HEK293 (cell line): Measurements from ENCODE around the gene SLC10A1.
A peak's percentile ranks its signal among the peaks of the same experiment; 100 is the strongest.

ENCODE experiments used
- CTCF ChIA-PET: fragments of 350-600 bp; formaldehyde crosslinking; extraction: SDS; loops from one replicate; lab custom pipeline; 2021; ENCODE audit warnings: antibody characterized with exemption; lab: Yijun Ruan, JAX
- POLR2A ChIA-PET: fragments of 300-600 bp; formaldehyde crosslinking; extraction: SDS; loops from one replicate; lab custom pipeline; 2020; ENCODE audit warnings: antibody characterized with exemption, inconsistent platforms; lab: Yijun Ruan, JAX
- H3K27ac ChIP-seq: fragments of 200-500 bp; sonication (Bioruptor generic); 2 replicates; pipeline ENCODE4 v1.5.1; 2014; ENCODE audit warnings: low read depth, low read length, control low read depth, inconsistent platforms; ENCODE audit errors: extremely low read depth
- H3K36me3 ChIP-seq, 2 experiments: fragments of 200-500 bp in 1 of 2; sonication (Bioruptor generic) in 1 of 2; 1 replicate in 1 of 2; 2 replicates in 1 of 2; pipeline ENCODE4 v1.5.1; 2014 to 2017; ENCODE audit warnings: inconsistent platforms in 2 of 2, low read length in 2 of 2; ENCODE audit not compliant: control insufficient read depth in 2 of 2, insufficient read depth in 1 of 2
- H3K4me1 ChIP-seq: fragments of 200-500 bp; sonication (Bioruptor generic); 2 replicates; pipeline ENCODE4 v1.5.1; 2014; ENCODE audit warnings: mild to moderate bottlenecking, low read length, inconsistent platforms; ENCODE audit not compliant: control insufficient read depth, insufficient read depth
- H3K4me3 ChIP-seq: 2 replicates; pipeline ENCODE4 v1.5.1; 2011; ENCODE audit warnings: low read depth, mild to moderate bottlenecking, control low read depth, low read length, moderate library complexity
- H3K9me3 ChIP-seq: fragments of 200-500 bp; sonication (Bioruptor generic); 2 replicates; pipeline ENCODE4 v1.5.1; 2014; ENCODE audit warnings: low read depth, low read length, inconsistent platforms; ENCODE audit not compliant: control insufficient read depth, insufficient read depth
- PRDM1 ChIP-seq: fragments of 450-650 bp; formaldehyde crosslinking; IDR thresholded peaks from 2 replicates; pipeline ENCODE4; 2016; ENCODE audit warnings: missing biosample characterization, missing genetic modification characterization
- ZBTB21 ChIP-seq: fragments of 450-650 bp; formaldehyde crosslinking; IDR thresholded peaks from 2 replicates; pipeline ENCODE4 v1.5.1; 2017; ENCODE audit warnings: missing biosample characterization, missing genetic modification characterization
- ZIC2 ChIP-seq: fragments of 450-650 bp; formaldehyde crosslinking; IDR thresholded peaks from 2 replicates; pipeline ENCODE4 v1.5.1; 2016; ENCODE audit warnings: missing biosample characterization, missing genetic modification characterization
- ZNF174 ChIP-seq: fragments of 450-650 bp; formaldehyde crosslinking; IDR thresholded peaks from 2 replicates; pipeline ENCODE4 v1.5.0; 2017; ENCODE audit warnings: missing biosample characterization, mild to moderate bottlenecking, missing genetic modification characterization
- ZNF248 ChIP-seq: fragments of 450-650 bp; formaldehyde crosslinking; IDR thresholded peaks from 2 replicates; pipeline ENCODE4 v1.5.1; 2017; ENCODE audit warnings: missing biosample characterization, missing genetic modification characterization
- ZNF529 ChIP-seq: fragments of 450-650 bp; formaldehyde crosslinking; IDR thresholded peaks from 2 replicates; pipeline ENCODE4 v1.5.1; 2017; ENCODE audit warnings: missing genetic modification characterization, missing biosample characterization; ENCODE audit not compliant: insufficient replicate concordance
- ZNF629 ChIP-seq: fragments of 450-650 bp; formaldehyde crosslinking; IDR thresholded peaks from 2 replicates; pipeline ENCODE4 v1.5.1; 2017; ENCODE audit warnings: missing biosample characterization, missing genetic modification characterization
- ZNF660 ChIP-seq: fragments of 450-650 bp; IDR thresholded peaks from 2 replicates; pipeline ENCODE4 v1.5.1; 2018; ENCODE audit warnings: missing biosample characterization, mild to moderate bottlenecking, missing genetic modification characterization
- ZNF76 ChIP-seq: fragments of 450-650 bp; formaldehyde crosslinking; IDR thresholded peaks from 2 replicates; pipeline ENCODE4; 2016; ENCODE audit warnings: low read depth, missing biosample characterization, missing genetic modification characterization, borderline replicate concordance
- ZNF777 ChIP-seq: fragments of 450-650 bp; formaldehyde crosslinking; IDR thresholded peaks from 2 replicates; pipeline ENCODE4 v1.5.1; 2017; ENCODE audit warnings: missing biosample characterization, missing genetic modification characterization, borderline replicate concordance
- ZNF785 ChIP-seq: fragments of 450-650 bp; formaldehyde crosslinking; IDR thresholded peaks from 2 replicates; pipeline ENCODE4 v1.5.1; 2016; ENCODE audit warnings: missing biosample characterization, missing genetic modification characterization
- ZNF837 ChIP-seq: fragments of 450-650 bp; formaldehyde crosslinking; IDR thresholded peaks from 2 replicates; pipeline ENCODE4 v1.5.1; 2016; ENCODE audit warnings: missing biosample characterization, missing genetic modification characterization
- ZNF843 ChIP-seq: fragments of 450-650 bp; formaldehyde crosslinking; IDR thresholded peaks from 2 replicates; pipeline ENCODE4 v1.5.1; 2016; ENCODE audit warnings: missing biosample characterization, missing genetic modification characterization
- TF ChIP-seq, protein P1 (sequence below): fragments of 450-650 bp; formaldehyde crosslinking; IDR thresholded peaks from 2 replicates; pipeline ENCODE4 v1.5.1; 2016; ENCODE audit warnings: missing biosample characterization, missing genetic modification characterization
- TF ChIP-seq, protein P2 (sequence below): fragments of 450-650 bp; formaldehyde crosslinking; IDR thresholded peaks from 2 replicates; pipeline ENCODE4 v1.5.1; 2016; ENCODE audit warnings: missing biosample characterization, missing genetic modification characterization
- TF ChIP-seq, protein P3 (sequence below): fragments of 450-650 bp; formaldehyde crosslinking; IDR thresholded peaks from 2 replicates; pipeline ENCODE4 v1.5.1; 2016; ENCODE audit warnings: missing biosample characterization, missing genetic modification characterization
- TF ChIP-seq, protein P4 (sequence below): fragments of 450-650 bp; formaldehyde crosslinking; IDR thresholded peaks from 2 replicates; pipeline ENCODE4 v1.5.1; 2016; ENCODE audit warnings: missing biosample characterization, missing genetic modification characterization
- TF ChIP-seq, protein P5 (sequence below): fragments of 450-650 bp; formaldehyde crosslinking; IDR thresholded peaks from 2 replicates; pipeline ENCODE4 v1.5.1; 2016; ENCODE audit warnings: missing biosample characterization, missing genetic modification characterization
- TF ChIP-seq, protein P6 (sequence below): fragments of 450-650 bp; formaldehyde crosslinking; IDR thresholded peaks from 2 replicates; pipeline ENCODE4 v1.5.1; 2016; ENCODE audit warnings: missing biosample characterization, missing genetic modification characterization
- TF ChIP-seq, protein P7 (sequence below): fragments of 450-650 bp; formaldehyde crosslinking; IDR thresholded peaks from 2 replicates; pipeline ENCODE4 v1.5.1; 2016; ENCODE audit warnings: missing biosample characterization, missing genetic modification characterization, low read depth

SLC10A1 gene

DNA sequence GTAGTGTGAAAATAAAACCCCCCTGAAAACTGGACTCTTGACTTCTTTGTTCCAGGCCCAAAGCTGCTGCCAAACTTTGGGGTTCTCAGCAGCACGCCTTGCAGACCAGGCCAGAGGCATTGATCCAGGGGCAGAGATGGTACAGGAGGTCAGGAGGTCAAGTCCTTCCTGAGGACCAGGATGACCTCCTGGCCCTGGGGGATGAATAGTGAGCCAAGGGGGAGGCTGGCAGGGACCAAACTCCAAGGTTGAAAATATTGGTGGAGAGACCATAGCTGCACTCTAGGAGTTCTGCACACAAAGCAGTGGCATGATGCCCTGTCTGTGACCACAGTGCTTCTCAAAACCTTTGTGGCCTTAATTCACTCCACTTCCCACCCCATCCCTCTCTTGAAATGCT, 12.1 kb downstream of the SLC10A1 start (continued):
- TF ChIP-seq, protein P1, sequence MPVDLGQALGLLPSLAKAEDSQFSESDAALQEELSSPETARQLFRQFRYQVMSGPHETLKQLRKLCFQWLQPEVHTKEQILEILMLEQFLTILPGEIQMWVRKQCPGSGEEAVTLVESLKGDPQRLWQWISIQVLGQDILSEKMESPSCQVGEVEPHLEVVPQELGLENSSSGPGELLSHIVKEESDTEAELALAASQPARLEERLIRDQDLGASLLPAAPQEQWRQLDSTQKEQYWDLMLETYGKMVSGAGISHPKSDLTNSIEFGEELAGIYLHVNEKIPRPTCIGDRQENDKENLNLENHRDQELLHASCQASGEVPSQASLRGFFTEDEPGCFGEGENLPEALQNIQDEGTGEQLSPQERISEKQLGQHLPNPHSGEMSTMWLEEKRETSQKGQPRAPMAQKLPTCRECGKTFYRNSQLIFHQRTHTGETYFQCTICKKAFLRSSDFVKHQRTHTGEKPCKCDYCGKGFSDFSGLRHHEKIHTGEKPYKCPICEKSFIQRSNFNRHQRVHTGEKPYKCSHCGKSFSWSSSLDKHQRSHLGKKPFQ: no peak
- TF ChIP-seq ZNF660: no peak
- no peak for TF ChIP-seq ZBTB21 (tag by site-specific recombination)
- TF ChIP-seq, protein P2, sequence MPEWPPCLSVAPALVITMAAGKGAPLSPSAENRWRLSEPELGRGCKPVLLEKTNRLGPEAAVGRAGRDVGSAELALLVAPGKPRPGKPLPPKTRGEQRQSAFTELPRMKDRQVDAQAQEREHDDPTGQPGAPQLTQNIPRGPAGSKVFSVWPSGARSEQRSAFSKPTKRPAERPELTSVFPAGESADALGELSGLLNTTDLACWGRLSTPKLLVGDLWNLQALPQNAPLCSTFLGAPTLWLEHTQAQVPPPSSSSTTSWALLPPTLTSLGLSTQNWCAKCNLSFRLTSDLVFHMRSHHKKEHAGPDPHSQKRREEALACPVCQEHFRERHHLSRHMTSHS (tag by site-specific recombination): no peak

DNA sequence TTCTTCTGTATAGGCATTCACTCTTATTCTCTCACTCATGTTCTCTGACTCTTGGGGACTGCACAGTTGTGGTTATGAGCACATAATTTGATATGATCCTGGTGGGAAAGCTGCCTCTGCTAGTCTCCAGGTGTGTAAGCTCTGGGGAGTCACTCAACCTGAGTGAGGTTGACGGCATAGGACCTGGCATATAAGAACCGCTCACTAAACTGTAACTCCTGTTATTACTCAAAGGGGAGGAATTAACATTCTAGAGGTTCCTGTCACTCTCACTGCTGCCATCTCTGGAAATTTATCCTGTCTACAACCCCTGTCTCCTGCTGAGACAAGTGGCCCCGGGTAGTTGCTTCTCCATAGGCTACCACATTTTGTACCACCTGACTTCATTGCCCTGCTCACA, 16.1 kb downstream of the SLC10A1 start:
- Histone ChIP-seq H3K27ac (no peak overlapping the region), H3K4me1 (no peaks in the 10 kb centered on the region), H3K9me3 (no peaks in the 10 kb centered on the region), H3K4me3 (no peak overlapping the region), H3K36me3 (peaks cover 6 to 61% of the 10 kb centered on the region in 2 experiments)
- no peak for TF ChIP-seq ZNF837
- TF ChIP-seq ZNF76 (tag by site-specific recombination): no peak
- peak; percentile 27; the same call in 1 of the 2 replicates for TF ChIP-seq ZIC2 (tag by site-specific recombination)
- CTCF ChIA-PET: no interaction called here
- POLR2A ChIA-PET: interaction anchor here (2.0 kb wide), 1 partner anchor 14 kb away, joined by 7 read pairs; the partner anchor contains the start of gene SRSF5

DNA sequence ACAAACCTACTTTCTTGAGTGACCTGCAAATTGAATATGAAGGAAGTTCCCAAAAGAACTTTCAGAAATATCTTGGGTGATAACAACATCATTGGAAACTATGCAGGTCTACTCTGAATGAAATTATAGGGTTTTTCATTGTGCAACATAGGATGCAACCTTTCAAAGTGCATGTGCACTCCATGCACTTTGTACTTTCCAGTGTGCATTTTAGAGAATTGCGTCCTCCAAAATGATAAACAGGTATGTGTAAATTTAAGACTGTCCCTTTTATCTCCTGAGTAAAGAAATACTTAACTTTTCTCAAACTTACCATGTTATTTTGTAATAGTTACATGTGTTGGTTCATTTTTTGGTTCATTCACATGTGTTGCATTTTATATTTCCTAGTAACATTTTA, 16.9 kb downstream of the SLC10A1 start:
- H3K4me1 ChIP-seq: no peaks in the 10 kb centered on the region
- H3K27ac ChIP-seq: no peak overlapping the region
- ChIA-PET POLR2A (interaction anchor here (2.0 kb wide), 1 partner anchor 13 kb away, joined by 7 read pairs; the partner anchor contains the start of gene SRSF5), CTCF (interaction anchor here (0.6 kb wide), 1 partner anchor 40 kb away, joined by 3 read pairs; no protein-coding TSS in a partner anchor)
- no peak overlapping the region for H3K4me3 ChIP-seq
- H3K9me3 ChIP-seq: no peaks in the 10 kb centered on the region
- H3K36me3 ChIP-seq: peaks cover 14 to 68% of the 10 kb centered on the region in 2 experiments
- no peak for TF ChIP-seq ZNF174 (tag by site-specific recombination)
- no peak for TF ChIP-seq ZNF837
- TF ChIP-seq, protein P3, sequence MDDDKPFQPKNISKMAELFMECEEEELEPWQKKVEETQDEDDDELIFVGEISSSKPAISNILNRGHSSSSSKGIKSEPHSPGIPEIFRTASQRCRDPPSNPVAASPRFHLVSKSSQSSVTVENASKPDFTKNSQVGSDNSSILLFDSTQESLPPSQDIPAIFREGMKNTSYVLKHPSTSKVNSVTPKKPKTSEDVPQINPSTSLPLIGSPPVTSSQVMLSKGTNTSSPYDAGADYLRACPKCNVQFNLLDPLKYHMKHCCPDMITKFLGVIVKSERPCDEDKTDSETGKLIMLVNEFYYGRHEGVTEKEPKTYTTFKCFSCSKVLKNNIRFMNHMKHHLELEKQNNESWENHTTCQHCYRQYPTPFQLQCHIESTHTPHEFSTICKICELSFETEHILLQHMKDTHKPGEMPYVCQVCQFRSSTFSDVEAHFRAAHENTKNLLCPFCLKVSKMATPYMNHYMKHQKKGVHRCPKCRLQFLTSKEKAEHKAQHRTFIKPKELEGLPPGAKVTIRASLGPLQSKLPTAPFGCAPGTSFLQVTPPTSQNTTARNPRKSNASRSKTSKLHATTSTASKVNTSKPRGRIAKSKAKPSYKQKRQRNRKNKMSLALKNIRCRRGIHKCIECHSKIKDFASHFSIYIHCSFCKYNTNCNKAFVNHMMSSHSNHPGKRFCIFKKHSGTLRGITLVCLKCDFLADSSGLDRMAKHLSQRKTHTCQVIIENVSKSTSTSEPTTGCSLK (tag by site-specific recombination): no peak
- no peak for TF ChIP-seq ZNF843 (tag by site-specific recombination)
- TF ChIP-seq ZNF629 (tag by site-specific recombination): no peak
- TF ChIP-seq, protein P4, sequence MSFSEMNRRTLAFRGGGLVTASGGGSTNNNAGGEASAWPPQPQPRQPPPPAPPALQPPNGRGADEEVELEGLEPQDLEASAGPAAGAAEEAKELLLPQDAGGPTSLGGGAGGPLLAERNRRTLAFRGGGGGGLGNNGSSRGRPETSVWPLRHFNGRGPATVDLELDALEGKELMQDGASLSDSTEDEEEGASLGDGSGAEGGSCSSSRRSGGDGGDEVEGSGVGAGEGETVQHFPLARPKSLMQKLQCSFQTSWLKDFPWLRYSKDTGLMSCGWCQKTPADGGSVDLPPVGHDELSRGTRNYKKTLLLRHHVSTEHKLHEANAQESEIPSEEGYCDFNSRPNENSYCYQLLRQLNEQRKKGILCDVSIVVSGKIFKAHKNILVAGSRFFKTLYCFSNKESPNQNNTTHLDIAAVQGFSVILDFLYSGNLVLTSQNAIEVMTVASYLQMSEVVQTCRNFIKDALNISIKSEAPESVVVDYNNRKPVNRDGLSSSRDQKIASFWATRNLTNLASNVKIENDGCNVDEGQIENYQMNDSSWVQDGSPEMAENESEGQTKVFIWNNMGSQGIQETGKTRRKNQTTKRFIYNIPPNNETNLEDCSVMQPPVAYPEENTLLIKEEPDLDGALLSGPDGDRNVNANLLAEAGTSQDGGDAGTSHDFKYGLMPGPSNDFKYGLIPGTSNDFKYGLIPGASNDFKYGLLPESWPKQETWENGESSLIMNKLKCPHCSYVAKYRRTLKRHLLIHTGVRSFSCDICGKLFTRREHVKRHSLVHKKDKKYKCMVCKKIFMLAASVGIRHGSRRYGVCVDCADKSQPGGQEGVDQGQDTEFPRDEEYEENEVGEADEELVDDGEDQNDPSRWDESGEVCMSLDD (tag by site-specific recombination): no peak
- no peak for TF ChIP-seq ZNF777 (tag by site-specific recombination)
- no peak for TF ChIP-seq ZNF529 (tag by site-specific recombination)
- TF ChIP-seq, protein P5, sequence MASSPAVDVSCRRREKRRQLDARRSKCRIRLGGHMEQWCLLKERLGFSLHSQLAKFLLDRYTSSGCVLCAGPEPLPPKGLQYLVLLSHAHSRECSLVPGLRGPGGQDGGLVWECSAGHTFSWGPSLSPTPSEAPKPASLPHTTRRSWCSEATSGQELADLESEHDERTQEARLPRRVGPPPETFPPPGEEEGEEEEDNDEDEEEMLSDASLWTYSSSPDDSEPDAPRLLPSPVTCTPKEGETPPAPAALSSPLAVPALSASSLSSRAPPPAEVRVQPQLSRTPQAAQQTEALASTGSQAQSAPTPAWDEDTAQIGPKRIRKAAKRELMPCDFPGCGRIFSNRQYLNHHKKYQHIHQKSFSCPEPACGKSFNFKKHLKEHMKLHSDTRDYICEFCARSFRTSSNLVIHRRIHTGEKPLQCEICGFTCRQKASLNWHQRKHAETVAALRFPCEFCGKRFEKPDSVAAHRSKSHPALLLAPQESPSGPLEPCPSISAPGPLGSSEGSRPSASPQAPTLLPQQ: no peak
- TF ChIP-seq PRDM1 (tag by site-specific recombination): no peak
- TF ChIP-seq, protein P6, sequence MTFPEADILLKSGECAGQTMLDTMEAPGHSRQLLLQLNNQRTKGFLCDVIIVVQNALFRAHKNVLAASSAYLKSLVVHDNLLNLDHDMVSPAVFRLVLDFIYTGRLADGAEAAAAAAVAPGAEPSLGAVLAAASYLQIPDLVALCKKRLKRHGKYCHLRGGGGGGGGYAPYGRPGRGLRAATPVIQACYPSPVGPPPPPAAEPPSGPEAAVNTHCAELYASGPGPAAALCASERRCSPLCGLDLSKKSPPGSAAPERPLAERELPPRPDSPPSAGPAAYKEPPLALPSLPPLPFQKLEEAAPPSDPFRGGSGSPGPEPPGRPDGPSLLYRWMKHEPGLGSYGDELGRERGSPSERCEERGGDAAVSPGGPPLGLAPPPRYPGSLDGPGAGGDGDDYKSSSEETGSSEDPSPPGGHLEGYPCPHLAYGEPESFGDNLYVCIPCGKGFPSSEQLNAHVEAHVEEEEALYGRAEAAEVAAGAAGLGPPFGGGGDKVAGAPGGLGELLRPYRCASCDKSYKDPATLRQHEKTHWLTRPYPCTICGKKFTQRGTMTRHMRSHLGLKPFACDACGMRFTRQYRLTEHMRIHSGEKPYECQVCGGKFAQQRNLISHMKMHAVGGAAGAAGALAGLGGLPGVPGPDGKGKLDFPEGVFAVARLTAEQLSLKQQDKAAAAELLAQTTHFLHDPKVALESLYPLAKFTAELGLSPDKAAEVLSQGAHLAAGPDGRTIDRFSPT (tag by site-specific recombination): no peak
- no peak for TF ChIP-seq ZNF785
- no peak for TF ChIP-seq ZNF248 (tag by site-specific recombination)
- TF ChIP-seq, protein P7, sequence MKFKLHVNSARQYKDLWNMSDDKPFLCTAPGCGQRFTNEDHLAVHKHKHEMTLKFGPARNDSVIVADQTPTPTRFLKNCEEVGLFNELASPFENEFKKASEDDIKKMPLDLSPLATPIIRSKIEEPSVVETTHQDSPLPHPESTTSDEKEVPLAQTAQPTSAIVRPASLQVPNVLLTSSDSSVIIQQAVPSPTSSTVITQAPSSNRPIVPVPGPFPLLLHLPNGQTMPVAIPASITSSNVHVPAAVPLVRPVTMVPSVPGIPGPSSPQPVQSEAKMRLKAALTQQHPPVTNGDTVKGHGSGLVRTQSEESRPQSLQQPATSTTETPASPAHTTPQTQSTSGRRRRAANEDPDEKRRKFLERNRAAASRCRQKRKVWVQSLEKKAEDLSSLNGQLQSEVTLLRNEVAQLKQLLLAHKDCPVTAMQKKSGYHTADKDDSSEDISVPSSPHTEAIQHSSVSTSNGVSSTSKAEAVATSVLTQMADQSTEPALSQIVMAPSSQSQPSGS: no peak
